IMR-90 (cell line): ENCODE measurements around the gene OR9G1. TPM values are rescaled to one million over a fixed set of nuclear protein-coding genes. Genes with fewer than 3 reads are reported as not detected.

ENCODE experiments used
- ATAC-seq: fragments of 200-7000 bp; cut with Tn5 transposase; 2 replicates; pipeline ENCODE4 v1.9.1; 2020; ENCODE audit warnings: low read depth, mild to moderate bottlenecking, moderate library complexity
- Bru-seq: library from RNA; stranded (reverse); fragments of 400-500 nt; gene quantifications from one replicate; lab custom pipeline; 2021; lab: Mats Ljungman, UMichigan
- BruChase-seq, 2 experiments: library from RNA; stranded (reverse); fragments of 400-500 nt; gene quantifications; one replicate each; lab custom pipeline; 2021; lab: Mats Ljungman, UMichigan
- BruUV-seq: library from RNA; stranded (reverse); fragments of 400-500 nt; replicated peaks from 2 replicates; lab custom pipeline; 2021; lab: Mats Ljungman, UMichigan
- CTCF ChIA-PET: fragments of 300-600 bp; formaldehyde crosslinking; extraction: SDS; loops from one replicate; lab custom pipeline; 2021; ENCODE audit warnings: antibody characterized with exemption; lab: Yijun Ruan, JAX
- POLR2A ChIA-PET: fragments of 300-600 bp; sonication (Branson Sonifier 250); formaldehyde crosslinking; loops from one replicate; lab custom pipeline; 2022; ENCODE audit warnings: antibody characterized with exemption; ENCODE audit not compliant: unreplicated experiment; lab: Charles Lee
- DNase-seq: peaks from one replicate; pipeline ENCODE4 v3.0.0; 2013
- H2AFZ ChIP-seq: replicated peaks from 2 replicates; pipeline ENCODE3; 2013; ENCODE audit warnings: low read length, mild to moderate bottlenecking; ENCODE audit not compliant: poor library complexity
- H2AK5ac ChIP-seq: 2 replicates; pipeline ENCODE4 v1.6.1; 2013; ENCODE audit warnings: low read depth, low read length, inconsistent platforms
- H2AK9ac ChIP-seq: replicated peaks from 2 replicates; pipeline ENCODE3; 2013; ENCODE audit warnings: mild to moderate bottlenecking, low read depth, low read length, moderate library complexity; ENCODE audit not compliant: poor library complexity
- H2BK120ac ChIP-seq: 2 replicates; pipeline ENCODE4 v1.6.1; 2013; ENCODE audit warnings: low read depth, low read length, inconsistent platforms
- H2BK15ac ChIP-seq: 3 replicates; pipeline ENCODE4 v1.6.1; 2013; ENCODE audit warnings: low read depth, low read length, inconsistent platforms
- H2BK20ac ChIP-seq: 2 replicates; pipeline ENCODE4 v1.6.1; 2013; ENCODE audit warnings: low read depth, mild to moderate bottlenecking, inconsistent platforms, low read length, moderate library complexity
- H2BK5ac ChIP-seq: 2 replicates; pipeline ENCODE4 v1.6.1; 2013; ENCODE audit warnings: mild to moderate bottlenecking, low read depth, low read length, inconsistent platforms; ENCODE audit not compliant: poor library complexity, severe bottlenecking
- H3K14ac ChIP-seq: replicated peaks from 2 replicates; pipeline ENCODE4 v1.6.1; 2013; ENCODE audit warnings: low read depth, low read length, inconsistent platforms
- H3K18ac ChIP-seq: 2 replicates; pipeline ENCODE4 v1.6.1; 2013; ENCODE audit warnings: low read depth, low read length, control low read depth
- H3K23ac ChIP-seq: 2 replicates; pipeline ENCODE4 v1.6.1; 2013; ENCODE audit warnings: low read depth, low read length, inconsistent platforms
- H3K27ac ChIP-seq: 2 replicates; pipeline ENCODE4 v1.5.1; 2013; ENCODE audit warnings: mild to moderate bottlenecking, control low read depth, low read length; ENCODE audit not compliant: insufficient read depth
- H3K27me3 ChIP-seq: 2 replicates; pipeline ENCODE4 v1.6.1; 2013; ENCODE audit warnings: low read length; ENCODE audit not compliant: control insufficient read depth, insufficient read depth
- H3K36me3 ChIP-seq: 2 replicates; pipeline ENCODE4 v1.6.1; 2013; ENCODE audit warnings: low read length, mixed read lengths; ENCODE audit not compliant: control insufficient read depth, insufficient read depth
- H3K4ac ChIP-seq: 2 replicates; pipeline ENCODE4 v1.6.1; 2013; ENCODE audit warnings: low read depth, low read length, inconsistent platforms
- H3K4me1 ChIP-seq: 2 replicates; pipeline ENCODE4 v1.6.1; 2013; ENCODE audit warnings: low read length, mixed read lengths; ENCODE audit not compliant: control insufficient read depth, insufficient read depth
- H3K4me2 ChIP-seq: 2 replicates; pipeline ENCODE4 v1.6.1; 2013; ENCODE audit warnings: low read depth, mild to moderate bottlenecking, control low read depth, low read length, moderate library complexity
- H3K4me3 ChIP-seq: 2 replicates; pipeline ENCODE4 v1.5.1; 2013; ENCODE audit warnings: low read depth, mild to moderate bottlenecking, control low read depth, low read length, moderate library complexity; ENCODE audit not compliant: insufficient read depth
- H3K56ac ChIP-seq: 2 replicates; pipeline ENCODE4 v1.6.1; 2013; ENCODE audit warnings: low read length, inconsistent platforms; ENCODE audit not compliant: insufficient read depth; ENCODE audit errors: extremely low read depth
- H3K79me1 ChIP-seq, 2 experiments: 2 replicates each; pipeline ENCODE4 v1.6.1; 2013; ENCODE audit warnings: low read length in 2 of 2, inconsistent platforms in 1 of 2, low read depth in 1 of 2
- H3K9ac ChIP-seq: 2 replicates; pipeline ENCODE4 v1.6.1; 2013; ENCODE audit warnings: low read depth, low read length, control low read depth
- H3K9me1 ChIP-seq: 2 replicates; pipeline ENCODE4 v1.6.1; 2013; ENCODE audit warnings: low read length, inconsistent platforms; ENCODE audit not compliant: insufficient read depth
- H3K9me3 ChIP-seq: 2 replicates; pipeline ENCODE4 v1.6.1; 2013; ENCODE audit warnings: low read length; ENCODE audit not compliant: control insufficient read depth, insufficient read depth
- H4K20me1 ChIP-seq: 2 replicates; pipeline ENCODE4 v1.6.1; 2013; ENCODE audit warnings: low read length, inconsistent platforms; ENCODE audit not compliant: insufficient read depth
- H4K5ac ChIP-seq: 2 replicates; pipeline ENCODE4 v1.6.1; 2013; ENCODE audit warnings: mild to moderate bottlenecking, low read depth, low read length, control low read depth
- H4K8ac ChIP-seq, 2 experiments: 2 replicates each; pipeline ENCODE4 v1.6.1; 2013; ENCODE audit warnings: low read depth in 2 of 2, low read length in 2 of 2, control low read depth in 1 of 2, inconsistent platforms in 1 of 2
- H4K91ac ChIP-seq: 2 replicates; pipeline ENCODE4 v1.6.1; 2013; ENCODE audit warnings: low read depth, low read length, inconsistent platforms; ENCODE audit not compliant: insufficient read depth
- BHLHE40 ChIP-seq: fragments of 150-350 bp; IDR thresholded peaks from 2 replicates; pipeline ENCODE4 v1.6.1; 2016; ENCODE audit warnings: mild to moderate bottlenecking, low read depth, low read length
- CEBPB ChIP-seq: IDR thresholded peaks from 2 replicates; pipeline ENCODE4 v1.6.1; 2012; ENCODE audit warnings: low read depth, low read length, improper control_type of control experiment
- CHD1 ChIP-seq: IDR thresholded peaks from 2 replicates; pipeline ENCODE4 v1.6.1; 2012; ENCODE audit warnings: low read depth, low read length, improper control_type of control experiment
- FOS ChIP-seq: fragments of 150-350 bp; IDR thresholded peaks from 2 replicates; pipeline ENCODE4 v1.6.1; 2016; ENCODE audit warnings: low read depth, low read length
- MAFK ChIP-seq: IDR thresholded peaks from 2 replicates; pipeline ENCODE4 v1.6.1; 2012; ENCODE audit warnings: low read depth, low read length, improper control_type of control experiment
- MXI1 ChIP-seq: IDR thresholded peaks from 2 replicates; pipeline ENCODE4 v1.6.1; 2012; ENCODE audit warnings: low read depth, mild to moderate bottlenecking, low read length, moderate library complexity, borderline replicate concordance
- NFE2L2 ChIP-seq: fragments of 150-350 bp; IDR thresholded peaks from 2 replicates; pipeline ENCODE4 v1.6.1; 2016; ENCODE audit warnings: low read depth, mild to moderate bottlenecking, low read length
- POLR2A ChIP-seq: IDR thresholded peaks from 2 replicates; pipeline ENCODE4 v1.6.1; 2012; ENCODE audit warnings: mild to moderate bottlenecking, low read depth, low read length
- RAD21 ChIP-seq: IDR thresholded peaks from 2 replicates; pipeline ENCODE4 v1.6.1; 2012; ENCODE audit warnings: low read length, improper control_type of control experiment
- RCOR1 ChIP-seq: IDR thresholded peaks from 2 replicates; pipeline ENCODE4 v1.6.1; 2012; ENCODE audit warnings: mild to moderate bottlenecking, low read length, improper control_type of control experiment; ENCODE audit not compliant: insufficient replicate concordance
- RFX5 ChIP-seq: IDR thresholded peaks from 2 replicates; pipeline ENCODE4 v1.8.0; 2012; ENCODE audit warnings: low read depth, mild to moderate bottlenecking, low read length, moderate library complexity
- SMC3 ChIP-seq: fragments of 150-350 bp; IDR thresholded peaks from 2 replicates; pipeline ENCODE4 v1.6.1; 2016; ENCODE audit warnings: low read depth, mild to moderate bottlenecking, antibody characterized with exemption, low read length, moderate library complexity
- WGBS, 2 experiments: methylation state at CpG; one replicate each; pipeline versions ENCODE4 v1.1.5 to v1.1.7; 2013; ENCODE audit warnings: missing lambda C conversion rate in 2 of 2; ENCODE audit not compliant: insufficient read length in 1 of 2; ENCODE audit errors: extremely low coverage in 2 of 2; 5-methylcytosine and 5-hydroxymethylcytosine counted together
- dilution Hi-C: fragments of 300-500 bp; cut with HindIII; formaldehyde crosslinking; loops from one replicate; pipeline ENCODE4 v1.14.3; 2018; ENCODE audit warnings: low sequenced_read_pairs; ENCODE audit not compliant: unreplicated experiment
- in situ Hi-C: fragments of 300-500 bp; cut with MboI; formaldehyde crosslinking; loops from 3 replicates; pipeline ENCODE4 v1.14.3; 2019; ENCODE audit warnings: low sequenced_read_pairs, inconsistent platforms, mixed read lengths
- intact Hi-C: fragments of 100-400 bp; cut with micrococcal nuclease; formaldehyde crosslinking; loops from 2 replicates; pipeline ENCODE4 v1.10.0; 2022
- long read RNA-seq: library from polyadenylated mRNA; unstranded; transcript quantifications from one replicate; pipeline ENCODE4 v2.0.0, GENCODE V29; 2021; ENCODE audit not compliant: unreplicated experiment
- polyA plus RNA-seq, 3 experiments: library from polyadenylated mRNA; depleted of rRNA; stranded (reverse); fragments of >200 nt; gene quantifications; 2 replicates each; pipeline ENCODE4 v1.2.3, GENCODE V29; 2012; ENCODE audit warnings: low replicate concordance in 1 of 3
- total RNA-seq: library from RNA; depleted of rRNA; stranded (reverse); fragments of >200 nt; gene quantifications from 2 replicates; pipeline ENCODE4 v1.2.3, GENCODE V29; 2012; rRNA removed
- TF ChIP-seq, protein P1 (sequence below): fragments of 150-350 bp; IDR thresholded peaks from 2 replicates; pipeline ENCODE4 v1.6.1; 2016; ENCODE audit warnings: low read depth, mild to moderate bottlenecking, low read length, moderate library complexity, borderline replicate concordance
- TF ChIP-seq, protein P2 (sequence below): fragments of 150-350 bp; IDR thresholded peaks from 2 replicates; pipeline ENCODE4 v1.6.1; 2017; ENCODE audit warnings: mild to moderate bottlenecking, antibody characterized with exemption, low read length, low read depth
- TF ChIP-seq, protein P3 (sequence below): conservative IDR thresholded peaks from 2 replicates; pipeline ENCODE4 v1.5.1; 2012; ENCODE audit warnings: mild to moderate bottlenecking, low read depth, low read length, improper control_type of control experiment

The OR9G1 gene, protein sequence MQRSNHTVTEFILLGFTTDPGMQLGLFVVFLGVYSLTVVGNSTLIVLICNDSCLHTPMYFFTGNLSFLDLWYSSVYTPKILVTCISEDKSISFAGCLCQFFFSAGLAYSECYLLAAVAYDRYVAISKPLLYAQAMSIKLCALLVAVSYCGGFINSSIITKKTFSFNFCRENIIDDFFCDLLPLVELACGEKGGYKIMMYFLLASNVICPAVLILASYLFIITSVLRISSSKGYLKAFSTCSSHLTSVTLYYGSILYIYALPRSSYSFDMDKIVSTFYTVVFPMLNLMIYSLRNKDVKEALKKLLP
- total RNA-seq (not detected in 2 replicates), polyA plus RNA-seq (2012; rRNA removed) (not detected in 2 replicates), Bru-seq, nascent RNA (not detected), BruChase-seq, experiment 1, labeled RNA remaining after a 6-hour chase (not detected), BruChase-seq, experiment 2, labeled RNA remaining after a 2-hour chase (not detected)
- polyA plus RNA-seq (2012; cell fraction: cytosol; rRNA removed): not detected in 2 replicates
- not detected in 2 replicates for polyA plus RNA-seq (2012; cell fraction: nucleus; rRNA removed; ENCODE audit: low replicate concordance)
- long read RNA-seq: 0 reads

DNA sequence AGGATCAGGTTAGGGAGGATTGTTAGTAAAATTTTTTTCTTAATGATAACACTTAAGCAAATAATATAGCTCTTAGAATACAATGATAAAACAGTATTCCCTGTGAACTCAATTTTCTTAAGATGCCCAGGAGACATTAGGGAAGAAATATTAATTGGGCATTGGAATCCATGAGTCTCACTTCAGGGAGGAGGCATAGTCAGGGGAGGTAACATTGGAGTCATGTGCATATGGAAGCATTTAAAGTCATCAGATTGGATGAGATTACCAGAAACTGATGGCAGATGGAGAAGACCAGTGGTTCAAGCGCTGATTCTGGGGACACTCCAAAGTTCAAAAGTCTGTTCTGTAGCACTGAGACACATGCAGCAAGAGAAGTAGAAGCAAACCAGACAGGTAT is at the start of gene OR9G1:
Gene OR9G1, plus strand, starts transcription at position 301 of the 400 bp plus-strand sequence. CDS start 1,293 bp downstream, outside the sequence.
- no peak for ATAC-seq
- no peak for DNase-seq
- H3K23ac ChIP-seq: no peak within 1 kb of the TSS
- intact Hi-C loops: no loop called here
- no peak within 1 kb of the TSS for H4K5ac ChIP-seq
- no peak within 1 kb of the TSS for H2AK5ac ChIP-seq
- ChIA-PET CTCF (no interaction called here), POLR2A (no interaction called here)
- H3K36me3 ChIP-seq: no peaks in the 10 kb centered on the region
- H4K20me1 ChIP-seq: no peaks in the 10 kb centered on the region
- H3K18ac ChIP-seq: no peak within 1 kb of the TSS
- no peak within 1 kb of the TSS for H2BK15ac ChIP-seq
- no peak within 1 kb of the TSS for H3K4ac ChIP-seq
- no peak within 1 kb of the TSS for H2BK20ac ChIP-seq
- H3K56ac ChIP-seq: no peak within 1 kb of the TSS
- no peak within 1 kb of the TSS for H4K91ac ChIP-seq
- H3K9ac ChIP-seq: no peak within 1 kb of the TSS
- WGBS, 2 experiments: 62% methylated on average over 1 of the region's 1 CpG; no CpG with 5 or more reads in 1 of the 2 experiments
- H3K9me1 ChIP-seq: no peaks in the 10 kb centered on the region
- no peak within 1 kb of the TSS for H3K14ac ChIP-seq
- no peak within 1 kb of the TSS for H3K4me2 ChIP-seq
- no peaks in the 10 kb centered on the region for H3K9me3 ChIP-seq
- no peak within 1 kb of the TSS for H2BK120ac ChIP-seq
- no peaks in the 10 kb centered on the region for H3K27me3 ChIP-seq
- H2AFZ ChIP-seq: no peak within 1 kb of the TSS
- no peak within 1 kb of the TSS for H3K27ac ChIP-seq
- no peak within 1 kb of the TSS for H2BK5ac ChIP-seq
- in situ Hi-C loops: no loop called here
- H4K8ac ChIP-seq: no peak within 1 kb of the TSS
- dilution Hi-C loops: no loop called here
- no peaks in the 10 kb centered on the region for H3K4me1 ChIP-seq
- H3K79me1 ChIP-seq: no peaks in the 10 kb centered on the region
- no TSS peak for BruUV-seq
- H3K4me3 ChIP-seq: no peak within 1 kb of the TSS
- H2AK9ac ChIP-seq: no peak within 1 kb of the TSS
- TF ChIP-seq SMC3 (no peak), CEBPB (no peak), BHLHE40 (no peak), POLR2A (no peak), CHD1 (no peak), NFE2L2 (no peak), MXI1 (no peak), RFX5 (no peak), RCOR1 (no peak), FOS (no peak), RAD21 (no peak), MAFK (no peak)
- TF ChIP-seq, protein P1, sequence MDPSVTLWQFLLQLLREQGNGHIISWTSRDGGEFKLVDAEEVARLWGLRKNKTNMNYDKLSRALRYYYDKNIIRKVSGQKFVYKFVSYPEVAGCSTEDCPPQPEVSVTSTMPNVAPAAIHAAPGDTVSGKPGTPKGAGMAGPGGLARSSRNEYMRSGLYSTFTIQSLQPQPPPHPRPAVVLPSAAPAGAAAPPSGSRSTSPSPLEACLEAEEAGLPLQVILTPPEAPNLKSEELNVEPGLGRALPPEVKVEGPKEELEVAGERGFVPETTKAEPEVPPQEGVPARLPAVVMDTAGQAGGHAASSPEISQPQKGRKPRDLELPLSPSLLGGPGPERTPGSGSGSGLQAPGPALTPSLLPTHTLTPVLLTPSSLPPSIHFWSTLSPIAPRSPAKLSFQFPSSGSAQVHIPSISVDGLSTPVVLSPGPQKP: no peak
- TF ChIP-seq, protein P2, sequence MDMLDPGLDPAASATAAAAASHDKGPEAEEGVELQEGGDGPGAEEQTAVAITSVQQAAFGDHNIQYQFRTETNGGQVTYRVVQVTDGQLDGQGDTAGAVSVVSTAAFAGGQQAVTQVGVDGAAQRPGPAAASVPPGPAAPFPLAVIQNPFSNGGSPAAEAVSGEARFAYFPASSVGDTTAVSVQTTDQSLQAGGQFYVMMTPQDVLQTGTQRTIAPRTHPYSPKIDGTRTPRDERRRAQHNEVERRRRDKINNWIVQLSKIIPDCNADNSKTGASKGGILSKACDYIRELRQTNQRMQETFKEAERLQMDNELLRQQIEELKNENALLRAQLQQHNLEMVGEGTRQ: no peak
- TF ChIP-seq, protein P3, sequence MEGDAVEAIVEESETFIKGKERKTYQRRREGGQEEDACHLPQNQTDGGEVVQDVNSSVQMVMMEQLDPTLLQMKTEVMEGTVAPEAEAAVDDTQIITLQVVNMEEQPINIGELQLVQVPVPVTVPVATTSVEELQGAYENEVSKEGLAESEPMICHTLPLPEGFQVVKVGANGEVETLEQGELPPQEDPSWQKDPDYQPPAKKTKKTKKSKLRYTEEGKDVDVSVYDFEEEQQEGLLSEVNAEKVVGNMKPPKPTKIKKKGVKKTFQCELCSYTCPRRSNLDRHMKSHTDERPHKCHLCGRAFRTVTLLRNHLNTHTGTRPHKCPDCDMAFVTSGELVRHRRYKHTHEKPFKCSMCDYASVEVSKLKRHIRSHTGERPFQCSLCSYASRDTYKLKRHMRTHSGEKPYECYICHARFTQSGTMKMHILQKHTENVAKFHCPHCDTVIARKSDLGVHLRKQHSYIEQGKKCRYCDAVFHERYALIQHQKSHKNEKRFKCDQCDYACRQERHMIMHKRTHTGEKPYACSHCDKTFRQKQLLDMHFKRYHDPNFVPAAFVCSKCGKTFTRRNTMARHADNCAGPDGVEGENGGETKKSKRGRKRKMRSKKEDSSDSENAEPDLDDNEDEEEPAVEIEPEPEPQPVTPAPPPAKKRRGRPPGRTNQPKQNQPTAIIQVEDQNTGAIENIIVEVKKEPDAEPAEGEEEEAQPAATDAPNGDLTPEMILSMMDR: no peak
